ENCODE measurements around the gene ACD.

ACD gene

DNA sequence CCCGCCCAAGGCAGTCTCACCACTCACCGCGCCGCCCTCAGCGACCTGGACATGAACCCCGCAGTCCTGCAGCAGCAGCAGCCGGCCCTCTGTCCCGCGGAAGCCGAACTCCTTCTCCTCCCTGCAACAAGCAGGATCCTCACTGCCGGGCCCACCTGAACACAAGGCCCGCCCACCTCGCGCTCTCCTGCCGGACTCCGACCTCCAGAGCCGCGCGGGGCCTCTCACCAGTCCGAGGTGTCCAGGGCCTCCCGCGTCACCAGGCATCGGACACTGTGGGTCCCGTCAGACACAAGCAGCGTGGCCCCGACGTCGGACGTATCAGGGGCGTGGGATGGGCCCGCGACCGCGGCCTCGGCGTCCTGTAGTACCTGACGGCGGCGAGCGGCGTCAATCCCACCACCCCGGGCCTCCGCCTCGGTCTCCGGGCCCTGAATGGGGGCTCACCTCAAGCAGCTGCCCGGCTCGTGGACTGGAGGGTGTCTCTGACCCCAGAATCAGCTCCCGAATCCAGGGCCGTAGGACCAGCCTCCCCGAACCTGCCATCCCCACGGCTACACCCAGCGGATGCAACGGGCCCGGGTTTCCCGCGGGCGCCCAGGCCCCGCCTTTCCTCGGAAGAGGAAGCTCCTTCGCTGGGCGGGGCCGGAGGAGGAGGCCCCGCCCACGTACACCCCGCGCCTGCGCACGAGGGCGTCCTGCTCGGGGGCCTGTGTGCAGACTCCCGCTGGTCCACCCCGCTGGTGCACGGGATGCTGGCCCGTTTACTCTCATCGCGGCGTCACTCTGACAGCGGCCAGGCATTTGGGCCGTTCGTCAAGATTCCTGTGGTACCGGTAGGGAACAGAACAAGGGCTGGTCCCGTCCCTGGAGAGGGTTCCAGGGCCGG is at the start of gene ACD:
ACD (minus strand) TSS at position 586 of the 889 bp plus-strand sequence; CDS start at position 546, 40 bp downstream.
- peak; percentile 88 for DNase-seq (ENCODE audit: low read depth)
- H3K4me3 ChIP-seq (replicated peaks; ENCODE audit: low read depth, low read length): peak within 1 kb of the TSS; percentile 92
- TF ChIP-seq, protein P1, sequence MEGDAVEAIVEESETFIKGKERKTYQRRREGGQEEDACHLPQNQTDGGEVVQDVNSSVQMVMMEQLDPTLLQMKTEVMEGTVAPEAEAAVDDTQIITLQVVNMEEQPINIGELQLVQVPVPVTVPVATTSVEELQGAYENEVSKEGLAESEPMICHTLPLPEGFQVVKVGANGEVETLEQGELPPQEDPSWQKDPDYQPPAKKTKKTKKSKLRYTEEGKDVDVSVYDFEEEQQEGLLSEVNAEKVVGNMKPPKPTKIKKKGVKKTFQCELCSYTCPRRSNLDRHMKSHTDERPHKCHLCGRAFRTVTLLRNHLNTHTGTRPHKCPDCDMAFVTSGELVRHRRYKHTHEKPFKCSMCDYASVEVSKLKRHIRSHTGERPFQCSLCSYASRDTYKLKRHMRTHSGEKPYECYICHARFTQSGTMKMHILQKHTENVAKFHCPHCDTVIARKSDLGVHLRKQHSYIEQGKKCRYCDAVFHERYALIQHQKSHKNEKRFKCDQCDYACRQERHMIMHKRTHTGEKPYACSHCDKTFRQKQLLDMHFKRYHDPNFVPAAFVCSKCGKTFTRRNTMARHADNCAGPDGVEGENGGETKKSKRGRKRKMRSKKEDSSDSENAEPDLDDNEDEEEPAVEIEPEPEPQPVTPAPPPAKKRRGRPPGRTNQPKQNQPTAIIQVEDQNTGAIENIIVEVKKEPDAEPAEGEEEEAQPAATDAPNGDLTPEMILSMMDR (IDR thresholded peaks at IDR 0.05; ENCODE audit: low read length, missing control alignments): no peak

DNA sequence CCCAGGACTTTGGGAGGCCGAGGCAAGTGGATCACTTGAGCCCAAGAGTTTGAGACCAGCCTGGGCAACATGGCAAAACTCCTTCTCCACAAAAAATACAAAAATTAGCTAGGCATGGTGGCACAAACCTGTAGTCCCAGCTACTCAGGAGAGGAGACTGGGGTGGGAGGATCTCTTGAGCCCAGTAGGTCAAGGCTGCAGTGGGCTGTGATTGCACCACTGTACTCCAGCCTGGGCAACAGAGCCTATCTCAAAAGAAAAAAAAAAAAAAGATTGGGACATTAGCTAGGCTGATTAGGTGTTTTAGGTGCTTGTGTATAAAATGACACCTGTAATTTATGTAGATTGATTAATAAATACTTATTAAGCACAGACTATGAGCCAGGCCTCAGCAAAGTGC is 49.0 kb upstream of the ACD start:
- H3K4me3 ChIP-seq (replicated peaks; ENCODE audit: low read depth, low read length): no peak overlapping the region
- DNase-seq (ENCODE audit: low read depth): no peak
- TF ChIP-seq, protein P1 (IDR thresholded peaks at IDR 0.05; ENCODE audit: low read length, missing control alignments): no peak

DNA sequence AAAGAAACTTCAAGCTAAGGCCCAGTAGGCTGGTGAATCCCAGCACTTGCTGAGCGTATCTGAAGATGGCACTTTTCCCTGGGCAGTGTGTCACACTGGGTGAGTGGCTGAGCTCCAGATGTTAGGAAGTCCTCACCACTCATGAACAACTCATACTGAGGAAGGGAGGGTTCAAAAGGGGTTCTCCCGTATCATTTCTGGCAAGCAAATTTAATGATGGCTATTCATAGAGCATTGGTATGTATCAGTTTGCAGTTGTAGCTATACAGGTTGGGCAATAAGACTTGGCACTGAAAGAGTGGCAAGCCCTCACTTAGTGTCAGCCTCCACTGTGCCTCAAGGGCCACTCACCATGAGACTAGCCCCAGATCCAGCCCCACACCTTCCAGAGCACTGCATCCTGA is 48.3 kb upstream of the ACD start:
- H3K4me3 ChIP-seq (replicated peaks; ENCODE audit: low read depth, low read length): no peak overlapping the region
- TF ChIP-seq, protein P1 (IDR thresholded peaks at IDR 0.05; ENCODE audit: low read length, missing control alignments): no peak
- no peak for DNase-seq (ENCODE audit: low read depth)

DNA sequence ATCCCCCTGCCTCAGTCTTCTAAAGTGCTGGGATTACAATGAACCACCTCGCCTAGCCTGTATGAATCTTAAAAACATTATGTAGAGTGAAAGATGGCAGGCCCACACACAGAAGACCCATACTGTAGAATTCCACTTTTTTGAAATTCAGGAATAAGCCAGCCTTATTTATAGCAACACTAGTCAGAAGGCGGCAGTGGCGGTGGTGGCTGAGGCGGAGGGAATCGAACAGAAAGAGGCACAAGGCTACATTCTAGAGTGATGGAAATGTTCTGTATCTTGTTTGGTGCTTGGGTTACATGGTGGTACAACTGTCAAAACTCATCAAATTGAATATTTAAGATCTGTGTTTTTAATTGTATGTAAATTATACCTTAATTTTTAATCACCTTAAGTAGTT is 47.7 kb upstream of the ACD start:
- TF ChIP-seq, protein P1 (IDR thresholded peaks at IDR 0.05; ENCODE audit: low read length, missing control alignments): no peak
- DNase-seq (ENCODE audit: low read depth): no peak
- H3K4me3 ChIP-seq (replicated peaks; ENCODE audit: low read depth, low read length): no peak overlapping the region

DNA sequence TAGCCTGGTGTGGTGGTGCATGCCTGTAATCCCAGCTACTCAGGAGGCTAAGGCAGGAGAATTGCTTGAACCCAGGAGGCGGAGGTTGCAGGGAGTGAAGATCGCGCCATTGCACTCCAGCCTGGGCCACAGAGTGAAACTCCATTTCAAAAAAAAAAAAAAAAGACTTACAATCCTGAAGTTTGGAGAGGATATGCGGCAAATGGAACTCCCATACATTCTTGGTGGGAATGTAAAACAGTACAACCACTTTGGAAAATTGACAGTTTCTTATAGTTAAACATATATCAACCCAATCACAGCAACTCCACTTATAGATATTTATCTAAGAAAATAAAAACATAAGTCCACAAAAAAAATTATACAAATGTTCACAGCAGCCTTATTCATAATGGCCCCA is 47.1 kb upstream of the ACD start:
- no peak overlapping the region for H3K4me3 ChIP-seq (replicated peaks; ENCODE audit: low read depth, low read length)
- TF ChIP-seq, protein P1 (IDR thresholded peaks at IDR 0.05; ENCODE audit: low read length, missing control alignments): no peak
- no peak for DNase-seq (ENCODE audit: low read depth)

DNA sequence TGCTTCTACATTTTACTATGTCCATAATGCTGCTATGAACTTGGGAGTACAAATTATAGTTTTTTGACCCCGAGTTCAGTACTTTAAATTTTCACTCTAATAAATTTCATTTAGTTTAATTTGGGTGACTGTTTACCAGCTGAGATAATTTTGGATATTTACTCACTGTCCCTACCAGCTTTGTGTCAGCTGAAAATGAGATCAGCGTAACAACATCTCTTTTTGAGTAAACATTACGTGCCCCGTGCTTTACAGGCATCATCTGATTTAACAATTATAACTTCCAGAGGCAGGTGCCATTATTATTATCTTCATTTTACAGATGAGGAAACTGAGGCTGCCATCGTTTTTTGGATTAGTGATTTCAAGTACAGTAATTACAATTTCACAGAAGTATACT is 44.0 kb upstream of the ACD start:
- TF ChIP-seq, protein P1 (IDR thresholded peaks at IDR 0.05; ENCODE audit: low read length, missing control alignments): no peak
- no peak overlapping the region for H3K4me3 ChIP-seq (replicated peaks; ENCODE audit: low read depth, low read length)
- no peak for DNase-seq (ENCODE audit: low read depth)

DNA sequence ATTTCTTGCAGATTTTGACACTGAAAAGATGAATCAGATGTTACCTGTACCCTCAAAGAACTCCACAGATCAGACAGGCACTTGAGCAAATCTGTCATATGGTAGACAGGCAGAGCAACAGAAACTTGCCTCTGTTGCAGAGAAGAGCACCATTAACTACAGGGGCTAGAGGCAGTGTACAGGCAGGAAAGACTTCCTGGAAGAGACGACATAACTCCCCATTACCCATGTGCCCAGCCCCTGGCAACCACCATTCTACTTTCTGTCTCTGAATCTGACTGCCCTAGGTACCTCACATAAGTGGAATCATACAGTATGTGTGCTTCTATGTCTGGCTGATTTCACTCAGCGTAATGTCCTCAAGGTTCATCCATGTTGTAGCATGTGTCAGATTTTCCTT is 43.6 kb upstream of the ACD start:
- DNase-seq (ENCODE audit: low read depth): no peak
- TF ChIP-seq, protein P1 (IDR thresholded peaks at IDR 0.05; ENCODE audit: low read length, missing control alignments): no peak
- no peak overlapping the region for H3K4me3 ChIP-seq (replicated peaks; ENCODE audit: low read depth, low read length)
